SK-N-MC (cell line): Measurements from ENCODE around the gene SCN1B.

Source experiments
- EZH2 ChIP-seq: fragments of 200-600 bp; sonication (generic); IDR thresholded peaks from one replicate; pipeline ENCODE4 v1.6.1; 2017; ENCODE audit warnings: antibody characterized with exemption
- POLR2AphosphoS5 ChIP-seq: IDR thresholded peaks from 2 replicates; pipeline ENCODE4 v1.6.1; 2012; ENCODE audit warnings: mild to moderate bottlenecking, low read depth, low read length, borderline replicate concordance

DNA sequence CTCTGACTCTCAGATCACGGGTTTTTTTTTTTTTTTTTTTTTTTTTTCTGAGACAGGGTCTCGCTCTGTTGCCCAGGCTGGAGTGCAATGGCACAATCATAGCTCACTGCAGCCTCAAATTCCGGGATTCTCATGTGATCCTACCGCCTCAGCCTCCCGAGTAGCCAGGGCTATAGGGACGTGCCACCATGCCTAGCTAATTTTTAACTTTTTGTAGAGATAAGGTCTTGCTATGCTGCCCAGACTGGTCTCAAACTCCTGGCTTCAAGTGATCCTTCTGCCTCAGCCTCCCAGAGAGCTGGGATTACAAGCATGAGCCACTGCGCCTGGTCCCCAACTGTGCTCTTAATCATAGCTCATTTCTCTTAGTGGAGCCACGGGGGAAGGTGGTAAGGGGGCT lies 34.7 kb upstream of the SCN1B start:
- TF ChIP-seq POLR2AphosphoS5 (no peak), EZH2 (no peak)
